HepG2 (cell line): ENCODE results near the gene PRMT7.

Experiments used
- FOXA3 ChIP-seq: IDR thresholded peaks from 2 replicates; pipeline ENCODE4 v1.6.1; 2016; ENCODE audit warnings: missing genetic modification reagents, missing compliant biosample characterization
- PTBP1 ChIP-seq: fragments of 200-400 bp; formaldehyde crosslinking; IDR thresholded peaks from 2 replicates; pipeline ENCODE4 v1.6.1; 2018; ENCODE audit warnings: low read length, low read depth; ENCODE audit not compliant: poor library complexity, severe bottlenecking
- SUZ12 ChIP-seq: fragments of 150-350 bp; IDR thresholded peaks from 2 replicates; pipeline ENCODE4 v1.6.1; 2014; ENCODE audit warnings: low read depth, low read length
- TF ChIP-seq, protein P1 (sequence below): sonication (generic); formaldehyde crosslinking; IDR thresholded peaks from 2 replicates; pipeline ENCODE4 v1.5.0; 2020; ENCODE audit warnings: mild to moderate bottlenecking, missing genetic modification reagents, moderate library complexity

DNA sequence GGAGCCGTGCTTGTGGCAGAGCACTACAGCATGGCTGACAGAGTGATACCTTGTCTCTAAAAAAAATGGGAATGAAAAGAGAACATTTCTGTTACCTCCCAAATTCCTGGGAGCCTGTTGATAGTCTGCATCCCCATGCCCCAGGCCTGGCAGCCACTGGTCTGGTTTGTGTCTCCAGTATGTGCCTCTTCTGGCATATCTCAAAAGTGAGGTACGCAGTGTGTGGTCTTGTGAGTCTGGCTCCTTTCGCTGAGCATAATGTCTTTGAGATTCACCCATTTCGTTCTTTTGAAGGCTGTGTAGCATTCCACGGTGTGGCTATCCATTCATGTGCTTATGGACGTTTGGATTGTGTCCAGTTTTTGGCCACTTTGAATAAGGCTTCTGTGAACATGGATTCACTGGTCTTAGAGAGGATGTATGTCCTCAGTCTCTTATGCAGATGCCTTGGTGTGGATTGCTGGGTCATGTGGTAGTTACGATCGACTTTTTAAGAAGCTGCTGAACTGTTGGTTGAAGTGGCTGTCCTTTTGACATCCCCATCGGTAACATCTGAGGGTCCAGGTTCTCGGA is 39.1 kb downstream of the PRMT7 start:
- TF ChIP-seq SUZ12 = no peak
- TF ChIP-seq PTBP1 = no peak
- no peak for TF ChIP-seq FOXA3
- TF ChIP-seq, protein P1, sequence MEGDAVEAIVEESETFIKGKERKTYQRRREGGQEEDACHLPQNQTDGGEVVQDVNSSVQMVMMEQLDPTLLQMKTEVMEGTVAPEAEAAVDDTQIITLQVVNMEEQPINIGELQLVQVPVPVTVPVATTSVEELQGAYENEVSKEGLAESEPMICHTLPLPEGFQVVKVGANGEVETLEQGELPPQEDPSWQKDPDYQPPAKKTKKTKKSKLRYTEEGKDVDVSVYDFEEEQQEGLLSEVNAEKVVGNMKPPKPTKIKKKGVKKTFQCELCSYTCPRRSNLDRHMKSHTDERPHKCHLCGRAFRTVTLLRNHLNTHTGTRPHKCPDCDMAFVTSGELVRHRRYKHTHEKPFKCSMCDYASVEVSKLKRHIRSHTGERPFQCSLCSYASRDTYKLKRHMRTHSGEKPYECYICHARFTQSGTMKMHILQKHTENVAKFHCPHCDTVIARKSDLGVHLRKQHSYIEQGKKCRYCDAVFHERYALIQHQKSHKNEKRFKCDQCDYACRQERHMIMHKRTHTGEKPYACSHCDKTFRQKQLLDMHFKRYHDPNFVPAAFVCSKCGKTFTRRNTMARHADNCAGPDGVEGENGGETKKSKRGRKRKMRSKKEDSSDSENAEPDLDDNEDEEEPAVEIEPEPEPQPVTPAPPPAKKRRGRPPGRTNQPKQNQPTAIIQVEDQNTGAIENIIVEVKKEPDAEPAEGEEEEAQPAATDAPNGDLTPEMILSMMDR = no peak
